GM12874 (cell line): ENCODE data around the gene SIN3B.

Experiments used
- TF ChIP-seq, protein P1 (sequence below): IDR thresholded peaks from 2 replicates; pipeline ENCODE4 v1.5.1; 2011; ENCODE audit warnings: low read depth, mild to moderate bottlenecking, control low read depth, low read length, moderate library complexity; ENCODE audit not compliant: insufficient read depth

The SIN3B gene

DNA sequence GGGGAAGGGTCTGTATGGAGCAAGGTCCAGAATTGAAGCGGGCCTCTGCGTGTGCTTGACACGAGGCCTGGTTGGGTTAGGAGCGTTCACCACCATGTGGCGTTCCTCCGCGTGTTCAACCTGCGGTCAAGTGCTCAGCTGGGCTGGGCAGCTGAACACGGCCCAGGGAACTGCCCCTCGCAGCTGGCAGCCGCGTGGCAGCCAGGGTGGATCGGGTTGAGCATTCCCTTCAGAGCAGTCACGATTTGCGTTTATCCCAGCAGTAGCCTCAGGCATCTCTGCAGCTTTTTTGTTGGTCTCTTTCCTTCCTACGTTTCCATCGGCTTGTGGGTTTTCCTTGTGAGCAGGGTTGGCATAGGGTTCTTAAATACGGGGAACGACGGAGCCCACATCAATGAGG lies 30.9 kb downstream of the SIN3B start:
- TF ChIP-seq, protein P1, sequence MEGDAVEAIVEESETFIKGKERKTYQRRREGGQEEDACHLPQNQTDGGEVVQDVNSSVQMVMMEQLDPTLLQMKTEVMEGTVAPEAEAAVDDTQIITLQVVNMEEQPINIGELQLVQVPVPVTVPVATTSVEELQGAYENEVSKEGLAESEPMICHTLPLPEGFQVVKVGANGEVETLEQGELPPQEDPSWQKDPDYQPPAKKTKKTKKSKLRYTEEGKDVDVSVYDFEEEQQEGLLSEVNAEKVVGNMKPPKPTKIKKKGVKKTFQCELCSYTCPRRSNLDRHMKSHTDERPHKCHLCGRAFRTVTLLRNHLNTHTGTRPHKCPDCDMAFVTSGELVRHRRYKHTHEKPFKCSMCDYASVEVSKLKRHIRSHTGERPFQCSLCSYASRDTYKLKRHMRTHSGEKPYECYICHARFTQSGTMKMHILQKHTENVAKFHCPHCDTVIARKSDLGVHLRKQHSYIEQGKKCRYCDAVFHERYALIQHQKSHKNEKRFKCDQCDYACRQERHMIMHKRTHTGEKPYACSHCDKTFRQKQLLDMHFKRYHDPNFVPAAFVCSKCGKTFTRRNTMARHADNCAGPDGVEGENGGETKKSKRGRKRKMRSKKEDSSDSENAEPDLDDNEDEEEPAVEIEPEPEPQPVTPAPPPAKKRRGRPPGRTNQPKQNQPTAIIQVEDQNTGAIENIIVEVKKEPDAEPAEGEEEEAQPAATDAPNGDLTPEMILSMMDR = no peak

DNA sequence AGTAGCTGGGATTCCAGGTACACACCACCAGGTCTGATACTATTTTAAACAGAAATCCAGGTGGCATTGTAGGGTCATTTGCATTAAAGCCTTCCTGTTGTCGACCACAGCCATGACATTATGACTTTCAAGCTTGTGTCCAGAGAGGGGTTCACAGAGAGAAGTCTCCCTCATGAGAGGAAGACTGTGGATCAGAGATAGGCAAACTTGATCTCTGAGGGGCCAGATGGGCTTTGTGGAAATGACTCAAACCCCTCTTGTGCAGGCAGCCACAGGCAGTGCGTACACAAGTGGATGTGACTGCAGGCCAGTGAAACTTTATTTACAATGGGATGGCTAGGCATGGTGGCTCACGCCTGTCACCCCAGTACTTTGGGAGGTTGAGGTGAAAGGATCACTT lies 31.8 kb downstream of the SIN3B start:
- TF ChIP-seq, protein P1 = no peak

DNA sequence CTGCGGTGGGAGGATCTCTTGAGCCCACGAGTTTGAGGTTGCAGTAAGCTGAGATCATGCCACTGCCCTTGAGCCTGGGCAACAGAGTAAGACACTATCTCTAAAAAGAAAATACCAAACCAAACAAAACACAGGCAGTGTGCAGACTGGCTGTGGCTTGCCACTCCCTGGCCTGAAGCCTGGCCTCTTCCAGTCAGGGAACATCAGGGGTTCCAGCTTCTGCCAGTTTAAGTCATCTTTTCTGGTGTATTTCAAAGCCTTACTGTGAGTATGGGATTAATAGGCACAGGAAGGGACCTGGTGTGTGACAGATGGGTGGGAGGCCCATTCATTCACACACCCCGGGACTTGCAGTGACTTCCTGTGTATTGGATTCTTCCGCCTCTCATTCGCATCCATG lies 32.6 kb downstream of the SIN3B start:
- TF ChIP-seq, protein P1 = no peak

DNA sequence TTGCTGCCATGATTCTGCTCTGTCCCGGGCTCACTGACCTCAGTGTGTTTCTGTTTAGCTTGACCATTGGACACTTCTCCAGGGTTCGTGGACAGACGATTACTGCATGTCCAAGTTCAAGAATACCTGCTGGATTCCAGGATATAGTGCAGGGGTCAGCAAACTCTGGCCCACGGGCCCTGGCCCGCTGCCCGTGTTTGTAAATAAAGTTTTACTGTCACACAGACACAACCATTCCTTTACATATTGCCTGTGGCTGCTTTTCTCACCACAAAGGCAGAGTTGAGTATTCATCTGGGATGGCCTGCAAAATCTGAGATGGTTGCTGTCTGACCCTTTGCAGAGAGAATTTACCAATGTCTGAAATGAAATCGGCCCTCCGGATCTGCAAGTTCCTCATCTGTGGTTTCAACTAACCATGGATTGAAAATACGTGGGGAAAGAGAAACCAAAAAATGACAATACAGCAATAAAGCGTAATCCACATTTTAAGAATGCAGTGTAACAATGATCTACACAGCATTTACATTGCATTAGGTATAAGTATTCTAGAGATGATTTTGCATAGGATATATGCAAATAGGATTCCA lies 33.7 kb downstream of the SIN3B start:
- TF ChIP-seq, protein P1 = no peak

DNA sequence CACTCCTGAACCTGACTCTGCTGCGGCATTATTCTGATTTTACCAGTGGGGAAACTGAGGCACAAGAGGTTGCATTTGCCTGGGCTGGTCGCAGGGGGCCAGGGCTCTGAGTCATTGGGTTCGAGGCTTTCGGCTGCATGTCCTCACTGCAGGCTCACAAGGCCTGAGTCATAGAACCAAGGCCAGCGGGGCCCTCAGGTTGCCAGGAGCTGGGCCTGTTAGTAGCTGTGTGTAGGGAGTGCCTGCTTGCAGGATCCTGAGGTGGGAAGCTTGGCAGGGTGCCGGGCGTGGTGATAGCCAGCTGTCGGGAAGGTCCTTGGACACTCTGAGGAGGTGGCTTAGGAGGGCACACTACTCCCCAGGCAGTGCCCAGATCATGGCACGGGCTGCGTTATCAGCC lies 38.0 kb downstream of the SIN3B start:
- TF ChIP-seq, protein P1 = no peak

DNA sequence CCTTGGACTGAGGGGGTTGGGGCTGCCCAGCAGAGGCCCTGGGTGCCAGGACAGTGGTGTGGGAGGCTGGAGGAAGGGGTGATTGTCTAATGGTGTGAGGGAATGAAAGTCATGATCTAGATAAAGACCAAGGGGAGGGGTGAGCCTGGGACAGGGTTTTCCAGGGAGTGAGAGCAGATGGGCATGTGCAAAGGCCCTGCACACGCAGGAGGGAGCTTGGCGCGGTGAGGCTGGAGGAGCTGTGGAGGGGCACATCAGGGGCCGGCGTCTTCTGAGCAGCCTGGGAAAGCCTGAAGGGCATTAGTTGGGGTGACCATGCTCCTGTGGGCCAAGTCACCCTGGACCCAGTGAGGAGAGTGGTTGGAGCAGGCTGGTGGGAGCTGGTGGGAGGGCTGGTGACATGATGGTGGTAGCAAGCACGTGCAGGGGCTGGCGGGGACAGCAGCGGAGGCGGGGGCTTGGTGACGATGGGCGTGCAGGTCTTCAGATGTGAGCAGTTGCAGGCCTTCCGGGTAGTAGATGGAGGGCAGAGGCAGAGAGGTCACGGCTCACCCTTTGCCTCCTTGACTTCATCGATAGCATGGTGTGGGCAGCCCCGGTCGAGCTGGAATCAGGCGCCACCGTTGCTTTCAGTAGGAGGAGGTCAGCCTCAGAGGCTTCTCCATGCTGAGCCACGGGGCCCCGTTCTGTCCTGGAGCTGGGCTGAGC lies 39.4 kb downstream of the SIN3B start:
- TF ChIP-seq, protein P1 = no peak

DNA sequence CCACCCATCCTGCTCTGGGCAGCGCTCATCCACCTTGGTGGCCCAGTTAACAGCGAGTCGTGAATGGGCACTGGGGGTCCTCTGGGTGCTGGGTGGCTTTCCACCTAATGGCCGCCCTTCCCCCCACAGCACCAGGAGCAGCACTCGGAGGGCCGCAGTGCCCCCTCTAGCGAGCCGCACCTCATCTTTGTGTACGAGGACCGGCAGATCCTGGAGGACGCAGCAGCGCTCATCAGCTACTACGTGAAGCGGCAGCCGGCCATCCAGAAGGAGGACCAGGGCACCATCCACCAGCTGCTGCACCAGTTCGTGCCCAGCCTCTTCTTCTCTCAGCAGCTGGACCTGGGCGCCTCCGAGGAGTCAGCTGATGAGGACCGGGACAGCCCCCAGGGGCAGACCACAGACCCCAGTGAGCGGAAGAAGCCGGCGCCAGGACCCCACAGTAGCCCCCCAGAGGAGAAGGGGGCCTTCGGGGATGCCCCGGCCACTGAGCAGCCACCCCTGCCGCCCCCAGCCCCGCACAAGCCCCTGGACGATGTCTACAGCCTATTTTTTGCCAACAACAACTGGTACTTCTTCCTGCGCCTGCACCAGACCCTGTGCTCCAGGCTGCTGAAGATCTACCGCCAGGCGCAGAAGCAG lies 40.3 kb downstream of the SIN3B start:
- TF ChIP-seq, protein P1 = no peak
